ENCODE results near the gene ZCCHC3.

The ZCCHC3 gene

DNA sequence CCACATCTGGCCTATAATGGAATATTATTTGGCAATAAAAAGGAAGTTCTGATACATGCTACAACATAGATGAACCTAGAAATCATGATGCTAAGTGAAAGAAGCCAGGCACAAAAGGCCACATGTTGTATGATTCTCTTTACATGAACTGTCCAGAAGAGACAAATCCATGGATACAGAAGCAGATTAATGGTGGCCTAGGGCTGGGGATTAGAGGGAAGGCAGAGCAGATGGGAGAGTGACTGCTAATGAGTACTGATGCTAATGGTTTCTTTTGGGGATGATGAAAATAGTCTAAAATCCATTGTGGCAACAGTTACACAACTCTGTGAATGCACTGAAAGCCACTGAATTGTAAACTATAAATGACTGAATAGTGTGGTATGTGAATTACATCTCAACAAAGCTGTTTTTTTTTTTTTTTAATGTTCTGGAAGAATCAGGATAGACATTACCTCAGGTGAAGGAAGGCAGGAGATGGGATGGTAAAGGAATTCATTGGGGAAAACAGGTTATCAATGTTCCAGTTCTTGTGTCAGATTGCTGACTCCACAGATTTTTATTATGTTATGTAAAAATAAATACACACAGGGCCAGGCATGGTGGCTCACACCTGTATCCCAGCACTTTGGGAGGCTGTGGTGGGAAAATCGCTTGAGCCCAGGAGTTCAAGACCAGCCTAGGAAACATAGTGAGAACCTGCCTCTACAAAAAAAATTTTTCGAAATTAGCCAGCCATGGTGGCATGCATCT lies 19.1 kb downstream of the ZCCHC3 start:
- DNase-seq (ENCODE audit: extremely low read depth, insufficient read length), result no peak
- Histone ChIP-seq H3K36me3 (ENCODE audit: control insufficient read depth, insufficient read depth, low read length) (no peaks in the 10 kb centered on the region; the same call in 1 of the 2 replicates), H3K4me3 (replicated peaks; ENCODE audit: low read depth, low read length) (no peak overlapping the region), H3K27me3 (replicated peaks; ENCODE audit: control insufficient read depth, insufficient read depth, low read length) (no peaks in the 10 kb centered on the region)
- TF ChIP-seq, protein P1, sequence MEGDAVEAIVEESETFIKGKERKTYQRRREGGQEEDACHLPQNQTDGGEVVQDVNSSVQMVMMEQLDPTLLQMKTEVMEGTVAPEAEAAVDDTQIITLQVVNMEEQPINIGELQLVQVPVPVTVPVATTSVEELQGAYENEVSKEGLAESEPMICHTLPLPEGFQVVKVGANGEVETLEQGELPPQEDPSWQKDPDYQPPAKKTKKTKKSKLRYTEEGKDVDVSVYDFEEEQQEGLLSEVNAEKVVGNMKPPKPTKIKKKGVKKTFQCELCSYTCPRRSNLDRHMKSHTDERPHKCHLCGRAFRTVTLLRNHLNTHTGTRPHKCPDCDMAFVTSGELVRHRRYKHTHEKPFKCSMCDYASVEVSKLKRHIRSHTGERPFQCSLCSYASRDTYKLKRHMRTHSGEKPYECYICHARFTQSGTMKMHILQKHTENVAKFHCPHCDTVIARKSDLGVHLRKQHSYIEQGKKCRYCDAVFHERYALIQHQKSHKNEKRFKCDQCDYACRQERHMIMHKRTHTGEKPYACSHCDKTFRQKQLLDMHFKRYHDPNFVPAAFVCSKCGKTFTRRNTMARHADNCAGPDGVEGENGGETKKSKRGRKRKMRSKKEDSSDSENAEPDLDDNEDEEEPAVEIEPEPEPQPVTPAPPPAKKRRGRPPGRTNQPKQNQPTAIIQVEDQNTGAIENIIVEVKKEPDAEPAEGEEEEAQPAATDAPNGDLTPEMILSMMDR (IDR thresholded peaks at IDR 0.05; ENCODE audit: insufficient read depth, low read length, poor library complexity, severe bottlenecking), result no peak

DNA sequence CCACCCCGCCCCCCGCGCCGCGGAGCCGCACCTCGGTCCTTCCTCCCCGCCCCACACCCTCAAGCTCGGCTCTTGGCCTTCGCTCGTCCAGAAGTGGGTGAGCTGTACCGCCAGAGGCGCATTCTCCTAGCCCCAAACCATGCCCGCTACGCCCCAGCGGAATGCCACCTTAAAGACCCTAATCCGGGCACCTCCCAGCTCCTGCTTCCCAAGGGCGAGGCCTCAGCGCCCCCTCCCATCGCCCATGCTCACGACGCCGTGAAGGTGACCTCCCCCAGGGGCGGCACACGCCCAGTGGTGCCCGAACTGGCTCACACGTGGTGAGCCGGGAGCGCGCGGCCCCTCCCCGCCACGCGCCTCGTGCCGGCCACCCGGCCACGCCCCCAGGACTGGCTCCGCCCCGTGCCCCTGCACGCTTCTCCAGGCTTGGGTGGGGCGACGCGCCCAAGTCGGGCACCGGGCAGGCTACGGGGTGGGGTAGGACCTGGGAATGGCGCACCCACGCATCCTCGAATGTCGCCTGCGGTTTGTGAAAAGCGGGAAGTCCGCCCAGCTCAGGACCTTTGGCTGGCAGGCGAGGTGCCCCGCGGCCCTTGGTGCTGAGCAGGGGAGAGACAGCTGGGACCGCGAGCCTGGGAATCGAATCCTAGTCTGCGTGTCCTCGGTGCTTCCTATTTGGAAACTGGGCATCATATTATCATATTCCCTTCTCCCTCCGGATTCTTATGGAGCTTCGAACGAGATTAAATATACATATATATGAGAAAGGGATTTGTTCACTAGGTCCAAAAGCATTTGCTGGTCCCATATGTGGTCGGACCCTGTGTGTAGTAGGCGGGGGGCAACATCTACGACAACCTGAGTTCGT lies 27.0 kb downstream of the ZCCHC3 start:
- H3K4me3 ChIP-seq (replicated peaks; ENCODE audit: low read depth, low read length), result peak overlapping the region; percentile 67
- TF ChIP-seq, protein P1 (IDR thresholded peaks at IDR 0.05; ENCODE audit: insufficient read depth, low read length, poor library complexity, severe bottlenecking), result peak; percentile 40
- peak; percentile 94 for DNase-seq (ENCODE audit: extremely low read depth, insufficient read length)
- H3K27me3 ChIP-seq (replicated peaks; ENCODE audit: control insufficient read depth, insufficient read depth, low read length), result no peaks in the 10 kb centered on the region
- H3K36me3 ChIP-seq (ENCODE audit: control insufficient read depth, insufficient read depth, low read length), result no peaks in the 10 kb centered on the region; the same call in 1 of the 2 replicates

DNA sequence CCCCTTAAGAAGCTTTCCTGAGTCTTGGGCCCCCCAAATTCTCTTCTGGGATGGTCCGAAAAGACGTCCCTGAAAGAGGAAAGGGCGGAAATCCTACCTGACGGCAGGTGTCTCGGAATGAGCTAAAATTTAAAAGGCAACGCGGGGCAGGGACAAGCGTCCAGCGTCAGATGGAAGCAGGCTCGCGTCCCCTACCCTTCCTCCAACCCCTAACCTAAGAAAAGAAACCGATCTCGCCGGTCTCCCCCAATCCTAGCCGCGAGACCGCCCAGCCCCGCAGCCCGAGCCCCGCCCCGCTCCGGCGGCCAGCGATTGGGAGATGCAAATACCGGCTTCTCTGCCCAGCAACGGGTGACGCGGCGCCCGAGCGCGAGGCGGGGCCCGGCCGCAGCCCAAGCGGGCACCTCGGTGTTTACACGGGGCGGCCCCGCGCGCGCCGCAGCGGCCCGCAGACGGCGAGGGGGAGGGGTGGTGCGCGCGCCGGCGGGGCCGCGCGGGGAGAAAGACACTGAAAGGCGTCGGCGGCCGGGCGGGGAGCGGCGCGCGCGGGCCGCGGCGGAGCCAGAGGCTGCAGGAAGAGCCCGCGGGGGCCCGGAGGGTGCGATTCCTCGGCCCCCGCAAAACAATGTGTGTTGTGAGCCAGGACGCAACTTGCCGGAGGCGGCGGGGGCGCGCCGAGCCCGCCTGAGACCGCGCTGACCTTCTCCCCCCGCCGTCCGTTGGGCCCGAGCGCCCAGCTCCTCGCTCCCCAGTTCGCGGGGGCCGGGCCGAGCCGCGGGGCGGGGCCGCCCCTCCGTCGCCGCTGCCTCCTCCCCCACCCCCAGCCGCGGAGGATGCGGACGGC lies 27.9 kb downstream of the ZCCHC3 start, which contains the start of gene SOX12:
Gene SOX12, plus strand, starts transcription at position 508 of the 844 bp plus-strand sequence. CDS start 373 bp downstream, outside the sequence.
- H3K27me3 ChIP-seq (replicated peaks; ENCODE audit: control insufficient read depth, insufficient read depth, low read length), result no peaks in the 10 kb centered on the region
- no peaks in the 10 kb centered on the region; the same call in 1 of the 2 replicates for H3K36me3 ChIP-seq (ENCODE audit: control insufficient read depth, insufficient read depth, low read length)
- peak; percentile 96 for DNase-seq (ENCODE audit: extremely low read depth, insufficient read length)
- H3K4me3 ChIP-seq (replicated peaks; ENCODE audit: low read depth, low read length), result peak within 1 kb of the TSS; percentile 67
- TF ChIP-seq, protein P1 (IDR thresholded peaks at IDR 0.05; ENCODE audit: insufficient read depth, low read length, poor library complexity, severe bottlenecking), result no peak

DNA sequence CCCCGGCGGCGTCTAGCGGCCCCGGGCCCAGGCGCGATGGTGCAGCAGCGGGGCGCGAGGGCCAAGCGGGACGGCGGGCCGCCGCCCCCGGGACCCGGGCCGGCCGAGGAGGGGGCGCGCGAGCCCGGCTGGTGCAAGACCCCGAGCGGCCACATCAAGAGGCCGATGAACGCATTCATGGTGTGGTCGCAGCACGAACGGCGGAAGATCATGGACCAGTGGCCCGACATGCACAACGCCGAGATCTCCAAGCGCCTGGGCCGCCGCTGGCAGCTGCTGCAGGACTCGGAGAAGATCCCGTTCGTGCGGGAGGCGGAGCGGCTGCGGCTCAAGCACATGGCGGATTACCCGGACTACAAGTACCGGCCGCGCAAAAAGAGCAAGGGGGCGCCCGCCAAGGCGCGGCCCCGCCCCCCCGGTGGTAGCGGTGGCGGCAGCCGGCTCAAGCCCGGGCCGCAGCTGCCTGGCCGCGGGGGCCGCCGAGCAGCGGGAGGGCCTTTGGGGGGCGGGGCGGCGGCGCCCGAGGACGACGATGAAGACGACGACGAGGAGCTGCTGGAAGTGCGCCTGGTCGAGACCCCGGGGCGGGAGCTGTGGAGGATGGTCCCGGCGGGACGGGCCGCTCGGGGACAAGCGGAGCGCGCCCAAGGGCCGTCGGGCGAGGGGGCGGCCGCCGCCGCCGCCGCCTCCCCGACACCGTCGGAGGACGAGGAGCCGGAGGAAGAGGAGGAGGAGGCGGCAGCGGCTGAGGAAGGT lies 28.7 kb downstream of the ZCCHC3 start:
- TF ChIP-seq, protein P1 (IDR thresholded peaks at IDR 0.05; ENCODE audit: insufficient read depth, low read length, poor library complexity, severe bottlenecking), result no peak
- H3K27me3 ChIP-seq (replicated peaks; ENCODE audit: control insufficient read depth, insufficient read depth, low read length), result no peaks in the 10 kb centered on the region
- H3K36me3 ChIP-seq (ENCODE audit: control insufficient read depth, insufficient read depth, low read length), result no peaks in the 10 kb centered on the region
- DNase-seq (ENCODE audit: extremely low read depth, insufficient read length), result peak; percentile 84
- H3K4me3 ChIP-seq (replicated peaks; ENCODE audit: low read depth, low read length), result peak overlapping the region; percentile 65

Data from GM06990 (cell line).